ENCODE results near the gene NKAIN1. TPM values are rescaled to one million over a fixed set of nuclear protein-coding genes. Genes with fewer than 3 reads are reported as not detected.

The NKAIN1 gene
- polyA plus RNA-seq, 3 donors, result not detected

- 88% methylated on average over 5 of the region's 6 CpGs for WGBS (ENCODE audit: insufficient coverage)
- H3K4me3 Mint-ChIP-seq, result no peak overlapping the region
- H3K9me3 Mint-ChIP-seq, result no peaks in the 10 kb centered on the region
- Histone ChIP-seq H3K27ac (ENCODE audit: low read depth in 1 of 2, low read length in 2 of 2) (no peak overlapping the region), H3K4me2 (replicated peaks; ENCODE audit: extremely low read depth, low read length, poor library complexity, severe bottlenecking) (no peak overlapping the region), H3K36me3 (replicated peaks in 1 of 2; ENCODE audit: control insufficient read depth in 1 of 2, insufficient read depth in 2 of 2, low read length in 2 of 2) (no peaks in the 10 kb centered on the region), H3K79me2 (ENCODE audit: insufficient read depth, low read length) (no peaks in the 10 kb centered on the region), H4K20me1 (ENCODE audit: insufficient read depth, low read length) (no peaks in the 10 kb centered on the region), H3K9ac (ENCODE audit: insufficient read depth, low read length, poor library complexity, severe bottlenecking) (no peak overlapping the region), H2AFZ (ENCODE audit: insufficient read depth, low read depth, low read length, poor library complexity, severe bottlenecking) (no peak overlapping the region), H3K4me3 (replicated peaks in 1 of 3; ENCODE audit: low read depth in 2 of 3, low read length in 3 of 3) (no peak overlapping the region), H3K27me3 (ENCODE audit: control insufficient read depth in 2 of 2, insufficient read depth in 2 of 2, low read length in 2 of 2) (no peaks in the 10 kb centered on the region), H3K4me1 (ENCODE audit: control insufficient read depth in 1 of 2, insufficient read depth in 2 of 2, low read length in 2 of 2) (no peaks in the 10 kb centered on the region), H3K9me3 (replicated peaks in 1 of 2; ENCODE audit: control insufficient read depth in 1 of 2, insufficient read depth in 1 of 2, low read length in 2 of 2) (no peaks in the 10 kb centered on the region)
- H3K36me3 Mint-ChIP-seq, result no peaks in the 10 kb centered on the region
- H3K27ac Mint-ChIP-seq, result peak overlapping the region in 1 of 7 donors; percentile 72
- H3K27me3 Mint-ChIP-seq (ENCODE audit: low read depth in 3 of 3), result peaks cover 3 to 9% (median 4%) of the 10 kb centered on the region in 3 donors
- DNase-seq, result no peak
- intact Hi-C loops (cut with micrococcal nuclease), result no loop called here
- no peak for TF ChIP-seq CTCF (IDR thresholded peaks at IDR 0.05)
- H3K4me1 Mint-ChIP-seq, result no peaks in the 10 kb centered on the region
These were observed 18.6 kb downstream of the NKAIN1 start for GRCh38 chr1:31221072-31221471.

- H3K9me3 Mint-ChIP-seq, result no peaks in the 10 kb centered on the region
These were observed 20.2 kb downstream of the NKAIN1 start for GRCh38 chr1:31219489-31219888.

More at GRCh38 chr1:31219489-31219888, 20.2 kb downstream of the NKAIN1 start:
- peaks cover 5 to 17% (median 6%) of the 10 kb centered on the region in 3 donors for H3K27me3 Mint-ChIP-seq (ENCODE audit: low read depth in 3 of 3)
- no peak for DNase-seq
- H4K20me1 ChIP-seq (ENCODE audit: insufficient read depth, low read length), result no peaks in the 10 kb centered on the region
- H3K4me1 Mint-ChIP-seq, result no peaks in the 10 kb centered on the region
- H3K9me3 ChIP-seq (replicated peaks in 1 of 2; ENCODE audit: control insufficient read depth in 1 of 2, insufficient read depth in 1 of 2, low read length in 2 of 2), result no peaks in the 10 kb centered on the region
- H3K36me3 ChIP-seq (replicated peaks in 1 of 2; ENCODE audit: control insufficient read depth in 1 of 2, insufficient read depth in 2 of 2, low read length in 2 of 2), result no peaks in the 10 kb centered on the region
- no peak overlapping the region for H3K4me3 Mint-ChIP-seq
- no peak overlapping the region for H2AFZ ChIP-seq (ENCODE audit: insufficient read depth, low read depth, low read length, poor library complexity, severe bottlenecking)
- no peaks in the 10 kb centered on the region for H3K79me2 ChIP-seq (ENCODE audit: insufficient read depth, low read length)
- 96% methylated on average over 6 of the region's 6 CpGs for whole genome bisulfite sequencing (ENCODE audit: insufficient coverage)
- no peaks in the 10 kb centered on the region for H3K4me1 ChIP-seq (ENCODE audit: control insufficient read depth in 1 of 2, insufficient read depth in 2 of 2, low read length in 2 of 2)
- TF ChIP-seq CTCF (IDR thresholded peaks at IDR 0.05), result no peak
- intact Hi-C loops (cut with micrococcal nuclease), result no loop called here
- H3K36me3 Mint-ChIP-seq, result no peaks in the 10 kb centered on the region
- no peak overlapping the region for H3K4me3 ChIP-seq (replicated peaks in 1 of 3; ENCODE audit: low read depth in 2 of 3, low read length in 3 of 3)
- no peak overlapping the region for H3K27ac ChIP-seq (ENCODE audit: low read depth in 1 of 2, low read length in 2 of 2)
- H3K27me3 ChIP-seq (ENCODE audit: control insufficient read depth in 2 of 2, insufficient read depth in 2 of 2, low read length in 2 of 2), result no peaks in the 10 kb centered on the region
- H3K27ac Mint-ChIP-seq, result no peak overlapping the region
- H3K4me2 ChIP-seq (replicated peaks; ENCODE audit: extremely low read depth, low read length, poor library complexity, severe bottlenecking), result no peak overlapping the region
- no peak overlapping the region for H3K9ac ChIP-seq (ENCODE audit: insufficient read depth, low read length, poor library complexity, severe bottlenecking)

Data from CD14-positive monocyte (primary cell).